C4-2B (cell line): ENCODE measurements around the gene IFT25.
"Not testable (repeated sequence)": the region's sequence is repeated elsewhere in the genome, so short reads cannot be mapped to it uniquely, and the experiment has no call there.

Experiments
- CTCF ChIP-seq: fragments of 450-650 bp; conservative IDR thresholded peaks from 2 replicates; pipeline ENCODE4 v1.5.1; 2017; ENCODE audit warnings: mild to moderate bottlenecking
- ZFX ChIP-seq: fragments of 450-650 bp; IDR thresholded peaks from 2 replicates; pipeline ENCODE4 v1.6.1; 2017

GRCh38 chr1:53881853-53882252, 63.6 kb downstream of the IFT25 start:
- TF ChIP-seq ZFX, CTCF: not testable (repeated sequence)
